NCI-H2196 (cell line): ENCODE results near the gene PDE4D.

Experiments used
- DNase-seq: peaks from one replicate; lab custom pipeline; 2025; ENCODE audit not compliant: unreplicated experiment; lab: John Stamatoyannopoulos, UW

Gene PDE4D

DNA sequence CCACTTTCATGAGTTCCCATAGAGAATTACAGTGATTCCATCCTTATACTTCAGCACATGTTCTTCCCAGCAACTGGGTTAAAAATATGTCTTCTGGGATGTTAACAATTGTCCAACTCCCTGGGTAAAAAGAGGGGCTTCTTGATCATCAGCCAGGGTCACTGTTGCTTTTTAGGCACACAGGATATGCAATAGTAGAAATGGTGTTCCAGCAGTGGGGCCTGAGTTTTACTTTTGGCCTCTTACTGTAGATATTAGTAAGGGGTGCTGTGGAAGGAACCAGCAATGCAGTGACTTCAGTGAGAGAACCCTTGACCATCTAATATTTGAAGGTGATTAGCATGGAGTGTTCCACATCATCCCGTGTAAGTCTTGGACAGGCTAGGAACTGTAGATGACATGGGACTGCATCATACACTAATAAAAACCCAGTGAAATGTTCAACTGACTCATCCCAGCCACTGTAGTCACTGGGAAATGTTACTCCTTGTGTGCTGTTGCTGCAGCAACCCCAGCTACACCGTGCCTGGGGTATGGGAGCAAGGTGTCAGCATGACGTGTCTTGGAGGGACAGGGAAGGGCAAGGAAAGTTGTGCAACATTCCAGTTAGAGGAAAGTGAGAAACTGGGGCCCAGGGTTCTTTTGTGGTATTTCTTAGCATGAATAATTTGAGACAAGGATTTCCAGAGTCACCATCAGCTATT, 699.8 kb downstream of the PDE4D start:
- no peak for DNase-seq

DNA sequence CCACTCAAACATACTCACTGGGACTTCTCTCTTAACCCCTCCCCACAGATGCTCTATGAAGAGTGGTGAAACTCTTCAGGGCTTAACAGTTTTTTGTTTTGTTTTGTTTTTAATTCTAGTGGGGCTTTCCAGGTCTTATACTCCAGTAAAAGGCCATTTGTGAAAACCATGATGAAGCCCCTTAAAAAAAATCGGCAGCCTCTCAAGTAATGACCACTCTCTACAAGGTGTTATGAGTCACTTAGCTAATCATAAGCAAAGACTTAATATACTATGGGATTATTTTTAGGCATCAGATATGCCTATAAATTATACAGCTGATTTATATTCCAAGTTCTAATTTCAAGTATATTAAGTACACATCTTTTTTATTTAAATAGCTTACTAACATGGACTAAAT, 702.8 kb downstream of the PDE4D start:
- DNase-seq: no peak

DNA sequence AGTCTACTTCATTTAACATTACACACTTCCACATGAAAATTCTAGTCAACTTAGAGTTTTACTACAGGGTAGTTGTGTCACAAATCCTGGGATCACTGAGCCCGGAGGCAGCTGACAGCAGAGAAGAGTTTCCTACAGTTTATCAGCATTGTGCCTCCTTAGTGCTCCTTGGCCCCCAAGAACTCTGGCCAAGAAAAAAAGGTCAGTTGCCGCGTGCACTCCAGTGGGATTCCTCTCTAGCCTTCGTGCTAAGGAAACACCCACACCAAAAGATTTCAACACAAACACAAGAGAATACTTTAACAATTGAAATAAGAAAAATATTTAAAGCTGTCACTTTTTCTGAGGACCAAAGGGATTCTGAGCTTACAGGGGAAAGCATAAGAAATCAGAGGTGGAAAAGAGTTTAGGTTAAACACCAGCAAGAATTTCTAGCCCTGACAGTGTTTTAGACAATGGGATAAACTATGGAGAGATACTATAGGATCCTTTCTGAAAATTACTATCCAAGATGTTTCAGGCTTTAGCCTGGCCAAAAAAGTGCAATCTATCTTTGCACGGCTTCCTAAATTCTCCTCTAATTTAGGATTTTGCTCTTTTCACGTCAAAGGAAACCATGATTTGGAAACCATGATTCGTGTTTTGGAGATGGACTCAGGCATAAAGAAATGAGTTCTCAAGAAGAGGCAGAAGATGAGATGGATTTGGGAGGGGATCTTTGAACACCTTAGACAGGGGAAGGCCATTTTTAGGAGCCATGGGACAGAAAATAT, 703.9 kb downstream of the PDE4D start:
- no peak for DNase-seq

DNA sequence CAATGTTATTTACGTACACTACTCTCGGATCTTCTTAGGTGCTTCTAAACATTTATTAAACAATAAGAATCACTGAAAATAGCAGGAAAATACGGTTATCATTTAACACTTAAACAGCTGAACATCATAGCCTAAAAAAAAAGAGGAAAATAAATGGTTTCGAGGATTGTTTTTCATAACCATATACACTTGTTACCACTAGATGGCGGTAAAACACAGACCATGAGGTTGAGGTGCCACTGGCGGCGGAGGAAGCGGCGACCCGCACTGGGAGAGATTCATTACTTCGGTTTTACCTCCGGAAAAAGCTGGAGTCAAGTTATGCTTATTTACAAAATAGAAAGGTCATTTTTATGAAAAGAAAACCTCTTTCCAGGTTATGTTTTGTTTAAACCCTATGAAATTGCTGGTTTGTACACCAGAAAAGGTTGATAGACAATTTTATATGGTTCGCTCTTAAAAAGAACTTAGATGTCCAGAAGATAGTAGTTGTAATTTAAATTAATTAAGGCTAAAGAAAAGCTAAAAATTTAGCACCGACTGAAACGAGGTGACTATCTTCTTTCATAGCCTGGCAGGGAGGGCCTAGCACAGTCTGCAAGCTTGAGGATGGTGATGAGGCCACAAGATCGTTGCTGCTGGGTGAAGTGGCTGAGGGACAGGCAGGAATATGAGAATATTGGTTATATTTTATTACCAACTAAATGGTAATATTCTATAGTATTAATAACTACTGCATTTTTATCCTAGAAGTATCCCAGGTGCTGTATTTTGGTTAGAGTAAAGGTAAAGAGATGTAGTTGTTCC, 704.9 kb downstream of the PDE4D start:
- peak; percentile 56 for DNase-seq

DNA sequence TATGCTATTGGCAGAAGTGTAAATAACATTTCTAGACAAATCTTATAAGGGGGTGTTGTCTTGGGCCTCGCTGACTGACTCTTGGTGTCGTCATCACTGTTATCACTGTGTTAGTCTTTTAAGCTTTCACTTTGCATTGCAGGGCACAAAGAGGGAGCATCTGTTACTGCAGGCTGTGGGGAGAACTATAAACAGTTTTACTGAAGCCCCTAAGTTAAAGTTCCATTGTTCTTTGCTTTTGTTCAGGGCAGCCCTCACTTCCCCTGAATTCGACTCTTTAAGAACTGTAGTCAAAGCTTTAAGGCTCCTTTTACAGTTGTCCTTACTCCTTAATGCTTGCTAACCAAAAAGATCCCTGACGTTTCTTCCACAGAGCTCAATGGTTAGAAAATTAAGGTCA, 705.7 kb downstream of the PDE4D start:
- no peak for DNase-seq

DNA sequence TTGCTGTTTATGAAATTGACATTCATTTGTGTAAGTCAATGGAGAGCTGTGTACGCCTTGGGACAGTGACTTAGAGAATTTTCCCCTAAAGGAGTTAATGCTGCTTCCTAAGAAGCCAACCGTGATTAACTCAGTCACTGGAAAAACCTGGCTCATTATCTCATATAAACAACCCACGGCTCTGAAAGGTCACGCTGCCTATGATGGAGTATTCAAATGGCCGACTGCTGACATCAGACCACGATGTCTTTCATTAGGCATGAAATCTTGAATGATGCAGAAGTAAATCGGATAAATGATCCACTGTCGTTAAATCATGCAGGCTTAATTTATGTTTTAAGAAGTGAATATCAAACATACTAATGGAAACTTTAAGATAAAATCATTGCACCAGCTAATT, 706.9 kb downstream of the PDE4D start:
- DNase-seq: no peak

DNA sequence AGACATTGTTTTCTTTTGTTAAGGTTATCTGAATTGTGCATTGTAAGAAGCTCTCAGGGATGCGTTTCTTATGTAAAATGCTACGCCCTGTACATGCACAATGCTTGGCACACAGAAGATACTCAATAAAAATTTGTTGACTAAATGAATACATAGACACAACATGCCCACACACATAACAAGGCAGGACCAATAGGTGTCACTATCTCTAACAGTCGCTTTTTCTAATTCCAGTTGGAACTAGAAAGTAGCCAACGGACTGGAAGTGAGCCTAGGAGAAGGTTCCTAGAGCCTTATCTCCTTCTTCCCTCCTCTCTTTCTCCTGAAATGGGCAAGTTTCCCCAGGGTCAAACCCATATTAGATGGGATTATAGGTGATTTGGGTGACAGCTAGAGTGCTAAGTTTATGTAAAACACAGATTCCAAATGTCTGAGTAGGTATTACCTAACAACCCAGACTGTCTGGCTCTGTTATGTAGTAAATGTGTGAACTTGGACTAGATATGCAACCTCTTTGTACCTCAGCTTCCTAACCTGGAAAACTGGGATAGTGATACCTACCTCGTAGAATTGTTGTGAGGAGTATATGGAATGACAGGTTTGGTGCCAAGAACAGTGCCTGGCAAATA, 707.7 kb downstream of the PDE4D start:
- no peak for DNase-seq

DNA sequence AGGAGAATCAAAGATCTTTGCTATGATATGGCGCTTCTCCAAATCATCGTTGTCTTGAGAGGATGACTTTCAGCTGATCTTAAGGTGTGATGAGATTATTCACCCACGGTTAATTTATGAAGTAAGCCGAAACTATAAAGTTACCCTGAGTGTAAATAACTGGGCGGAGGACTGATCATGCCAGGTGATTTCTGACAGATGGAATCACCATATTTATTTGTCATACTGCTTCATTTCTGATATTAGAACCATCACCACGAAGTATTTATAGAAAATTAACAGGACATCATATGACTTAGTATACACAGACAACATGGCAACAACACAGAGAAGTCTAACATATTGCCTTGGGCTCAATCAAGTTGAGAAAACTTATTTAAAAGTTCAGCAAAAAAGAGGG, 708.8 kb downstream of the PDE4D start:
- no peak for DNase-seq

DNA sequence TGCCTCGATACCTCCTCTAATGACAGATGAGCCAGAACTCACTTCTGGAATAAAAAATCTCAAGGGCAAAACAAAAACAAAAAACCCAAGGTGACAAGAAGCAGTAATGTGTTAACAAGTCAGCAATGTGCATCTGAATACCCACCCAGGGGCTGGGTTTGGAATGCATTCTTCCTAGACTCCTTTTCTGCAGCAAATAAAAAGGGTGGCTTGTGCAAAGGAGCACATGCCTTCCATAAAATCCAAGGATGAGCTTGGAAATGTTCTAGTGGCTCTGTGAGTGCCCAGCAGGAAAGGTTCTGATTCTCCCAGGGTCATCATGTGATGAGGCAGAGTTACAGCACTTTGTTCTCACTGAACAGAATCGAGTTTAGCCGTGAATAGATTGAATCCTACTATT, 710.8 kb downstream of the PDE4D start:
- no peak for DNase-seq

DNA sequence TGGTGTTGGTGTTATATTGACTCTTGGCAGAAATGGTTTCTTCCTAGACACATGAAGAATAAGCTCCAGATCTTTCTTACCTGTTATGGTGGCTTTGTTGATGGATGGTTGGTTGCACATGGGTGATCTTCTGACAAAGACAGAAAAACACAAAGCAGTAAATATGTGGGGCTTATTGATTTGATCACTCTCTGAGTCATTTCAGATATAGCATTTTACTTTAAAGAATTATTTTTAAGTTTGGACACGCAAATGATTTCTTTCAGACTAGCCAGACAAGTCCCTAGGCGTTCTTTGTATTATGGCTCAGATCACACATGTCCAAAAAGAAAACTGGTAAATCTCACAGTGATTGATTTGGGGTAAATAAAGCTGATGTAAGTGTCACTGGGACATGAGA, 713.0 kb downstream of the PDE4D start:
- DNase-seq: no peak

DNA sequence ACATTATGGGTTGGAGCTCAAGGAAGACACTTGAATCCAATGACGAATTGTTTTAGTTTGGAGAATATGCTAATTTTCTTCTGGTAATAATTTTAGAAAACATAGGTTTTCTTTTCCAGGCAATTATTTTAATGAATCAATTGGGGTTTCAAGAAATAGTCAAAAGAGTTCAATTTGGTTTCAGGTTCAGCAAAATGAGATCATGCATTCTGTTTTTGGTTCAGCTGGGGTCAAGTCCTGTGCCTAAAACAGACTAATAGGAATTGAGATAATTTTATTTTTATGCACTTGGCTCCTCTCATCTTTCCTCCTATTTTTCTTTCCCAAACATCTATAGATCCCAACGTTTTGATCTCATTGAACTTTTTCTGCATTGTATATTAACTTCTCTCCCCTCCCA, 713.8 kb downstream of the PDE4D start:
- no peak for DNase-seq

DNA sequence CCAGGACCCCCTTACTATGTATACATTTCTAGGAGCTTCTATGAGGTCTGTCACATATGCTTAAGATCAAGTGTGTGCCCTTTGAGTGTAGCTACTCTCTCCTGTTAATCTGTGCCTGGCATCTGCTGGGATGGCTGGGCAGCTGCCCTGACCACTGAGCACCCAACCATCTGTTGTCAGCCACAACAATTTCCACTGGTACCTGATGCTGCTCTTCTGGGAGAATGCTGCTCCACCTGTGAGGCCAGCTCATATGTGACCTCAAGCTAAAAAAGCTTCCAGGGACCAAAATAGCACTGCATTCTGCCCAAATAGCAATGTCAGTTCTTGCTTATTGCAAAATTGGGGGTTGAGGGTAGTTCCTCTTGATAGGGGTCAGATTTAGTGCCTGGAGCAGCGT, 715.0 kb downstream of the PDE4D start:
- DNase-seq: no peak

DNA sequence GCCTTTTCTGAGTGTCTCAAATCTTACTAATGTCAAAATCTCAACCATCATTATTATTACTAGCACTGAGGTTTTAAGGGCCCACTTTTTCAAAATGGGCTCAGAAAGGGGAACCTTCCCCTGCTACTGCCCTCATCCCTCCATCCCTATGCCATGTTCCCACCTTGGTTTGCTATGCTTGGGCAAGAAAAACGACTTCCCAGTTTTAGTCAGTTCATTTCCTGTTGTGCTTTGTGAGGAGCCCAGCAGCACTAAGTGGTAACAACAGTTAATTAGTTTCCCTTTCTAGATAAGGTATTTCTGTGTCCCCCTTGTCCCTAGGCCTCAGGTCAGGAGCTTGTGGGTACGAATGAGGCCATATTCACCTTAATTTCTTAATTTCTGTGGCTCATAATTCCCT, 715.5 kb downstream of the PDE4D start:
- DNase-seq: no peak

DNA sequence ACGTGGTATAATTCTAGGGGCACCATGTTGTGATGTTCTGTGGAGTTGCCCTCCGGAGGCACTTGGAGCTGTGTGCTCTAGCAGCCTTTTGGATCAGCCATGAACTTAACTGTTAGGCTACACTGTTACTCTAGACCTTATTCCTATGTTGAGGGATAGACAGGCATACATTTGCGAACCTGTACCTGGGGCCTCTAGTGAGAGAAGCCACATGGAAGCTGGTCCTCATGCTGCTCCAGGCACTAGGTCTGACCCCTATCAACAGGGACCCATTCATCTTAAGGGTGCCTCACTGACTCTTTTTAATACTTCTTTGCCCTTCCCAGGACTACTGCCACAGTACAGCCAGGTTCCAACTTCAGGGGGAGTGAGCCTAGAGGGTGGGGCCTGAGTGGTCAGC, 715.9 kb downstream of the PDE4D start:
- no peak for DNase-seq

DNA sequence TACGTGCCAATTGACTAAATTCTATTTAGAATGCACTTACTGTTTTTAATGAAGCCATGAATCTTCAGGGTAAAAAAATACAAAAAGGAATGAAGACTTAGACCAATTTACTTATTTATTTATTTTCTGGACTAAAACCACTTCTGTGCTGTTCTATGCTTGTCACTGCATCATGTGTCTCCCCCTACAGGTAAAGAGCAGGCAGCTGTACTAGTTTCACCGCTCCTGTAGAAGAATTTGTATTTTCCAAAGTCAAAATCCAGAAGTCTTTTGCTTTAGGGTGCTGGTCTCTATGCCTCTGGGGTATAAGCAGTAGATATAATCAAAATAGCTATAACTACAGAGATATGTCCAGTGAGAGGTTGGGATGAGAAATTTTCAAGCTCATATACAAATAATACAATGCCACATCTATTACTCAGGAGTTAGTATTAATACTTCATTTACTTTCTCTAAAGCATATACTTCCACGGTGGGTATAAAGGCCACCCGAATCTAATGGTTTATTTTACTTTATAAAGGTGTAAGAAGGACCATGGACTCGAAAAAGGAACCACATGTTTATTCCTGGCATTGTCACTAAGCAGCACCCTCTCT, 719.2 kb downstream of the PDE4D start:
- DNase-seq: peak; percentile 19

DNA sequence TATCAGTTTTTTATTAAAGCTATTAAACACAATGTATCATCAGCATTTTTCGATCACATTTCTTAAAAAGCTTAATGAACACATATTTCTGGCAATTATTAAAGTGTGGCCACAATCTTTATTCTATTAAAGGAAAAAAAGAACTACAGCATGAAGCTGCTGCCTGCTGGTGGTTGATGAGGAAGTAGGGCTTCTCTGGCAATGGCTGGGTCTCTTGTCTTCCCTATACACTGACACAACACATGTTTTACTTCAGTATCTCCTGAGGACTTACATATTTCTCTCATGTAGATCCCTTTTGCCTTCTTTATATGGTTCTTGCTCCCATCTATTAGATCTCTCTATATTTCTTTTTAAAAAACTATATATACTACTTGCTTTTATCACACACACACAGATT, 719.9 kb downstream of the PDE4D start:
- DNase-seq: no peak

DNA sequence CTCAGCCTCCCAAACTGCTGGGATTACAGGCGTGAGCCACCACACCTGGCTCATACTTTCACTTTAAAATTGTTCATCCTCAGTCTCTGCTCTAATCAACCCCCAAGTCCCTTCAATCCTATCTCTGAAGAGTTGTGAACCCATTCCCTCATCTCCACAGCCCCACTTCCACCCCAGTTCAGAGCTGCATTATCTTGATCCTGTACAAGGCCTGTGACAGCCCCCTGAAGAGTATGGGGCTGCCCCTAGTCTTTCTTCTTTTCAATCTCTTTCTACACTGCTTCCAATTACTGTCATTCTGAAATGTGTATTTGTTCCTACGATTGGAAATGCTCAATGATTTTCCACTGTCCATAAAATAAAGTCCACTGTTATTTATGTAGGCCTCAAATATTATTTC, 722.4 kb downstream of the PDE4D start:
- DNase-seq: no peak

DNA sequence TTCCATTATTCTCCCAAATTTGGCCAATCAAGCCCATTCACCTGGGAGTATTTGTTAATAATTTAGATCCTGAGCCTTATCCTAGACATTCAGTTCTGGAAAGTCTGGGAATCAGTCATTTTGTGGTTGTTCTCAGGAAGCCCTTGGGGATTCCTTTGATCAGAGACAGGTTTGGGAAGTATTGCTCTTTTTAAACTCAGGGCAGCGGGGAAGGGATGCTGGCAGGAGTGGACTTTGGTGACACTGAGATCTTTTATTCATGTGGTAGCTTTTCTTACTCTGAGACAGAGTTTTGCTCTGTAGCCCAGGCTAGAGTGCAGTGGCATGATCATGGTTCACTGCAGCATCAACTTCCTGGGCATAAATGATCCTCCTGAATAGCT, 723.8 kb downstream of the PDE4D start:
- no peak for DNase-seq

DNA sequence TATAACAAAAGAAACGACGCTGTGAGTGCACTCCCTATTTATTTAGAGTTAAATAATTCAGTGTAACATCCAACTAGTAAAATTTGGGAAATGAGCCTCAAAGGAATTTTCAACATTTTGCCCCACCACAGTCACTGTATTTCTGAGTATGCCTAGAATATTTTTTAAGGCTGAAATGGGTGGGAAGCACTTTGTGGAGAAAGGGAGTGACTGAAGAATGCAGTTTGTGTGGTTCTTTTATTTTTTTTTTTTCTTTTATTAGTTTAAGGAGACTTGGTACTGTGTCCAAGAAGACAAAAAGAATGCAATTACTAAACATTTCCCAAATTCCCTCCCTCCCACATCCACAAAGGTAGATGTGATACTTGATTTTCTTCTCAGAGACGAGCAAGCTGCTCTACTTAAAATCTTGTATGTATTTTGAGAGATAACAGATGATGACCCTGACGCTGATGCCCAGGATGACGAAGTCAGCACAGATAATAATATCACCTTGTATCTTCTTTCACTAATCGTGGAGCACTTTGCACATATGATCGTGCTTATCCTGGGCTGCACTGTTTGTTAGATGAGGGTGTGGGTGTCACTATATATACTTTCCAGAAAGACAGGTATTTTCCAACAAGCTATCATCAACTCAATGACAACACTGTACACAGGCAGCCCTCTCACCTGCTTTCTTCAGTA, 724.3 kb downstream of the PDE4D start:
- no peak for DNase-seq

DNA sequence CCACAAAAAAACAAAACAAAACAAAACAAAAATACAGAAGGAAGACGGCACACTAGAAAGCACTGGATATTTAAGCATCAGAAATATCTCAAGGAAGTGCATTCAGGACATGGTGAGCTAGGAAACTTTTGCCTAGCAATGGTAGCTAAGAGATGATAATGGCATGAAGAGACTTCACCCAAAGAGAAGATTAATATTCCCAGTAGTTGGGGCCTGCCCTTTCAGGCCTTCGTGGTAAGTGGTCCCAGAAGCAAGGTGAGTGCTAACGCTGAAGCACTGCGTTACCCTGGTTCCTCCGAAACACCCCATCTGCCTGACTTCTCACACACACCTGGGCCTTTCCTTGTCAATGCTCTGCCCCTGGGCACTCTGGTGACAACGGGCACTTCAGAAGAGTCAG, 725.5 kb downstream of the PDE4D start:
- DNase-seq: no peak
